NCI-H2196 (cell line): Measurements from ENCODE around the gene ANKRD7.
A peak's percentile ranks its signal among the peaks of the same experiment; 100 is the strongest.

Experiments used
- DNase-seq: peaks from one replicate; lab custom pipeline; 2025; ENCODE audit not compliant: unreplicated experiment; lab: John Stamatoyannopoulos, UW

ANKRD7 gene, protein sequence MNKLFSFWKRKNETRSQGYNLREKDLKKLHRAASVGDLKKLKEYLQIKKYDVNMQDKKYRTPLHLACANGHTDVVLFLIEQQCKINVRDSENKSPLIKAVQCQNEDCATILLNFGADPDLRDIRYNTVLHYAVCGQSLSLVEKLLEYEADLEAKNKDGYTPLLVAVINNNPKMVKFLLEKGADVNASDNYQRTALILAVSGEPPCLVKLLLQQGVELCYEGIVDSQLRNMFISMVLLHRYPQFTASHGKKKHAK

GRCh38 chr7:118224521-118224920, at the start of gene ANKRD7:
TSS of gene ANKRD7 (plus strand) at chr7:118224704. CDS start at chr7:118224831, 127 bp downstream.
- DNase-seq: no peak

GRCh38 chr7:118175740-118176139, 48.8 kb upstream of the ANKRD7 start:
- no peak for DNase-seq

- no peak for DNase-seq
These were observed 45.3 kb upstream of the ANKRD7 start for GRCh38 chr7:118179191-118179590.

DNA sequence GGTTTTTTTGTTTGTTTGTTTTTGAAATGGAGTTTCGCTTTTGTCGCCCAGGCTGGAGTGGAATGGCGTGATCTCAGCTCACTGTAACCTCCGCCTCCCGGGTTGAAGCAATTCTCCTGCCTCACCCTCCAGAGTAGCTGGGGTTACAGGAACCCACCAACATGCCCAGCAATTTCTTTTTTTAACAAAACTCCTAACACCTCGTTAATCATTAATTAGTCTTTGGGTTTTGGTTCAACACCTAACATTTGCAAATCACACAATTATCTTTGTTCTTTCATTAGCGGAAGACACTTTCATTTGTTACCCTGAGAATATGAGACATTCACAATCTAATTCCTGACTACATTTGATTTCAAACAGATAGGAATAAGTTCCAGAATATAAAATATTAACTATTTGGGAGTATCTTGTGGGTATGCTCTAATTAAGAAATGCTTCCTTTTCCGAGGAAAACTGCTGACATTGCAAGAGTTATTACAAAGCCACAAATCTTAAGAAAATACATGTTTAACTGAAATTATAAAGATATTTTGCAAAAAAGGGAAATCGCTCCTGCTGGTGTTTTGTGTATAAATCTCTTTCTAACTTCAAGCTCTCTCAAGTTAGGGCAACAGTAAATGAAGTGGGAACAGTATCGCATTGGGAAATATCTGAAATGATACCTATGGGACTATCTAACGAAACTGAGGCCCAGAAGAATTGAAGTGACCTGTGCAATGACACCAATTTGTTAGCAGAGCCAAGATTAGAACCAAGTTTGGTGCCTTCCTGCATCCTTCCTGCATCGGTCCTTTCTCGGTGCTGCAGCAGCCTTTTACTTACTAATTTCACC, 41.7 kb upstream of the ANKRD7 start:
- DNase-seq: no peak

- DNase-seq: no peak
These were observed 41.1 kb upstream of the ANKRD7 start for GRCh38 chr7:118183428-118183785.

- peak; percentile 97 for DNase-seq
These were observed 40.5 kb upstream of the ANKRD7 start, which contains the start of gene LSM8 for GRCh38 chr7:118183786-118184564. TSS of gene LSM8 (plus strand) at chr7:118184164. CDS start at chr7:118184224, 60 bp downstream.

DNA sequence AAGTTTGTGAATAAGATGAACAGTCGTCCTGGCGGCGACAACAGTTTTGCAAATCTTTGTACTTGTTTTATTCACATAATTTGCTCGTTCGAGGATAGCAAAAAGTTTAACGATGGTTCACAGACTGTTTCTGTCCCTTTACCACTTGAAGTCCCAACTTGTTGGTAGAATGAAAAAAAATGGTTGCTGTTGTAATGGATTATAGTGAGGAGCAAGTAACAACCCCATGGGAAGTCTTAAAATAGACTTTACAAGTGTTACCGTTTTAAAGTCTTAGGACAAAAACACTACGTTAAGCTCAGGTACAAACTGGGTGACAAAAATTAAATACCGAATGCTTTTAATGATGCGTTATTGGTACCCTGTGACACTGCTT, 40.0 kb upstream of the ANKRD7 start:
- DNase-seq: no peak

GRCh38 chr7:118185163-118185860, 39.2 kb upstream of the ANKRD7 start:
- no peak for DNase-seq

DNA sequence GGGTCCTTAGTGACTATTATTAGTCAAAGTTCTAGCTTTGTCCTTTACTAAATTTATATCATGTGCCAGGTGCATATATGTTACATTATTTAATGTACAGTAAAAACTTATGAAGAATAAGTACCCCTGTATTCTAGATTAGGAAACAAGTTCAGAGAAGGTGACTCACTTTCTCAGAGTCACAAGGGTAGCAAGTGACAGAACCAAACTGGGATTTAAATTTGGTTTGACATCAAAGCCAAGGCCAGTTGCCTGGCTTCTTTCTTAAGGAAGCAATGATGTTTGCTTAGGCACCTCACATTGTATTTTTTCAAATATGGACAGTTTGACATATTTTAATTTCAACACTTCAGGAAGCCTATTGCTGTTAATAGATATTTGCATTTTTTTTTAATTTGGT, 38.0 kb upstream of the ANKRD7 start:
- no peak for DNase-seq

- DNase-seq: no peak
These were observed 29.9 kb upstream of the ANKRD7 start for GRCh38 chr7:118194571-118194970.

DNA sequence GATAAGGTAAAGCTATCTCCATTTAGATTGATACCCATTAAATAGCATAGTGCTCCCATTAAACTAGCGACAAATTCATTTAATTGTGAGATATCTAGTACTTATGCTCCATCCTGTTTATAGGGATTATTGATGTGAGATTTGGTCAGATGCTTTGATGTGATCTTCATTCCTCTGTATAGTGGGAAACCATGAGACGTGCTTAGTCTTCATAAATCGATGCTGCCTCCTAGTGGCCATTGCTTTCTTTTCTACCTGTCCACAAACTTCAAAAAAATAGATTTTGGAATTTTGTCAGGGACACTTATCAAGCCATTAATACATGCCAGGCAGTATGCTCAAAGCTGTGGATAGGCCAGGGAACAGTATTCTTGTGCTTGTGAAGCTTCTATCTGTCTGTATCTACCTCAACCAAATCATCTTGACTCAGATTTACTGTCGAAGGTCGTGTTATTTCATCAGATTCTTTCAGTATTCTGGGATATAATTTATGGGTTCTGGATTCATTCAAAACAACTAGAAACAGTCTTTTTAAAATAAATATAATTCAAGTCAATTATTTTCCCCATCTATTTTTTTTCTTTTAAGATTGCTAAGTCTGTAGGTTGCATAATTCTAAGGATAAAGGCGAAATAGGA, 28.5 kb upstream of the ANKRD7 start:
- peak; percentile 65 for DNase-seq

DNA sequence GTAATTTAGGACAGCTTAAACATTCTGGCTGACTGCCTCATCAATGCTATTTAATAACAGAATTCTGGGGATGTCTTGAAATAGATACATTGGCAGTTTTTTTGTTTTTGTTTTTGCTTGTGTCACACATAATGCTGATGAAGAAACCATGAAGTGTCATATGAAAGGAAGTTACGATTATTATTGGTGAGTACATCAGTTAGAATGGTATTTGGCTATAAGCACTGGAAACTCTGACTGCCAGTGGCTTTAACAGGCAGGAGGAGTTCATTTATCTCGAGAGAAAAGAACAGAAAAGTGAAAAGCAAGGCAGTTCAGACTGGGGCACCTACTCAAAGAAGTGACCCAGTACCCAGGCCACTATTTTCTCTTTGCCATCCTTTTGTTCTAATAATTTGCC, 22.4 kb upstream of the ANKRD7 start:
- DNase-seq: no peak

DNA sequence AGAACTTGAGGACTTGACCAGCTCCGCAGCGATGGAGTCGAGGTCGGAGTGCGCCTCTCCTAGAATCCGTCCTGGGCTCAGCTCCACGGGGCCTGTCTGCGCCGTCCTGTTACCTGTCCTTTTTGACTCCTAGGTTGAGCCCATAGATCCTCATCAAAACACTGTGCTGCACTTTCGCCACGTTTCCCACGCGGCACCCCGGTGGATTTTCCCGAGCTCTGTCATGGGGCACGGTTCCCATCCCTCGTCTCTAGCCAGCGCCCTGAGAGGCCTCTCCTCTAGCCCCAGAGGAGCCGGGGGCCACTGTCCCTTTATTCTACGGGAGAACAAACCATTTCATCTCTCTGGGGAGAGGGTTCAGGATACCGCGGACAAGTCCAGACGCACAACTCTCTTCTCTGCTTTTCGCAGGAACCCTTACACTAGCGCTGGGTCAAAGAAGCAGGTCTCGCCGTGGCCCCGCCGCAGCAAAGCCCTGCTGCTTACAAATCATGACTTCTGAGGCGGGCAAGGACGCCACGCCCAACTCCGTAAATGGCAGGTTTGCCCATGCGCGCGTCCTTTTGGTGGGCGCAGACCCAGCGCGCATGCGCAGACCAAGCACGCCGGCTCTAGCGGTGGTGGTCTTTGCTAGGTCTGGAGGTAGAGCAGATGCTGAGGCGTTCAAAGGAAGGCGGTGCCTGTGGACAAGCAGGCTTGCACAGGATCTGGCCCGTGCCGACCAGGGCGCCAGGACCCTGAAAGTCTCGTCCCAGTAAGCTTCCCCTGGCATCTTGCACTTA, 10.3 kb upstream of the ANKRD7 start:
- DNase-seq: no peak

DNA sequence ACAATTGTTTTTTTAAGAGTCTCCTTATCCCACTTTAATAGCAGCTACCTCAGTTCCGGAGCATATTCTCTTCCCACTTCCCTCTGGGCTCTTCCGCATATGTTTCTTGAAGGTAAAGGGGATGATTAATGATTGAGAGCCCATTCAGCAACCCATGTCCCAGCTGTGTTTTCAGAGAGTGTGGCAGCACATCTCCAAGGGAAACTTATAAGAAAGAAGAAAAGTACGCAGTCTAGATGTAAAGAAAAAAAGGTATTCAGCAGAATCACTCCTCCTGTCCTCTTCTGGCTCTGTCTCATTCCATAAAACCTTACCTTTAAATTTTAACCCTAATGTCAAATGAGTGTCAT, 9.7 kb upstream of the ANKRD7 start:
- DNase-seq: no peak

DNA sequence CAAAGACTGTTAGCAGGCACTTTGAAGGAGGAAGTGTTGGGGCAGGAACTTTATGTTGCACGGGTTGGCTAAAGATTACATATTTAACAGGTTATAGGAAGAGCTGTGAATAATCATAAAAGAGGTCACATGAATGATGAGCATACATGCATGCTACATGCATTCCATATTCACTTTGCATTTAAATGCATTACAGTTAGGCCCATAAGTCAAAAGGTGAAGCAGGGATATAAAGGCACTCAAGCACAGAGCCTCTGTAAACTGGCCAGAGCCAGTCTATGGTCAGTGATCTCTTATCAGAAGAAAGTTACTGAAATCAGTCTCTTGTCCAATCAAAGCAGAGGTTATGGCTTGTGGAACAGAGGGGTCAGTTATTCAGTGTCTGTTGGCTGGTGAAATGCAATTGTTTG, 7.3 kb upstream of the ANKRD7 start:
- DNase-seq: no peak

DNA sequence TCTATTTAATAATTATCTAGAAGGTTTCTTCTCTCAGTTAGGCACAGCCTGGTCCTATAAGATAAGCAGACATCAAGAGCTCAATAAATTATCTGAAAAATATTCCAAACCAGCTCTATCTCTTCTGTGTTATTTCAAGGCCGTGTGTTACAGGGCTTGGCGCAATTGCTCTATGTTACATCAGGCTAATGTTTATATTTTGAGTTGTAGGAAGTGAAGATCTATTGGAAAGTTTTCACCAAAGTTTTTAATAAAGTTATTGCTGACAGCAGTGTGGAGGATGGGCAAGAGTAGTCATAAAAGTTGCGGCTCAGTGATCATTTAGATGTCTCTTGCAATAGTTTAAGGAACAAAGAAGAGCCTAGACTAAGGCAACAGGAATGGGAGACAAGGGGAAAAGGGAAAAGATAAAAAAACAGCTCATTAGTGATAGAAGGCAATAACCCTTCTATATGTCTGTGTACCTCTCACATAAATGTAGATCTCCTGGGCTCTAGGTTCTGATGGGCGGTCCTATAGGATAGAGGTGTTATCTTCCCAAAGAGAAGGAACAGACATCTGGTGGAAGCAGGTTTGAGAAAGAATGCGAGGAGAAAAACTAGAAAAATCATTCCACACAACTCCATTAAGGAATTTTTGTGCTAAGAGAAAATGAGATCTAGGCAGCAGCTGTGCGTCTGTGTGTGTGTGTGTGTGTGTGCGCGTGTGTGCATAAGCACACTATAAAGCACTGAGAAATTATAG, 5.9 kb upstream of the ANKRD7 start:
- no peak for DNase-seq

GRCh38 chr7:118219157-118219512, 5.4 kb upstream of the ANKRD7 start:
- DNase-seq: no peak

- no peak for DNase-seq
These were observed 3.9 kb upstream of the ANKRD7 start for GRCh38 chr7:118220583-118220982.

GRCh38 chr7:118222591-118222990, 1.9 kb upstream of the ANKRD7 start:
- no peak for DNase-seq
